HG03378 (cell line): ENCODE data around the gene PRDM5.

Experiments
- ATAC-seq: cut with Tn5 transposase; IDR thresholded peaks from one replicate; pipeline ENCODE4 v1.9.1; 2021; ENCODE audit warnings: mild to moderate bottlenecking, moderate library complexity; ENCODE audit not compliant: unreplicated experiment

PRDM5 gene

DNA sequence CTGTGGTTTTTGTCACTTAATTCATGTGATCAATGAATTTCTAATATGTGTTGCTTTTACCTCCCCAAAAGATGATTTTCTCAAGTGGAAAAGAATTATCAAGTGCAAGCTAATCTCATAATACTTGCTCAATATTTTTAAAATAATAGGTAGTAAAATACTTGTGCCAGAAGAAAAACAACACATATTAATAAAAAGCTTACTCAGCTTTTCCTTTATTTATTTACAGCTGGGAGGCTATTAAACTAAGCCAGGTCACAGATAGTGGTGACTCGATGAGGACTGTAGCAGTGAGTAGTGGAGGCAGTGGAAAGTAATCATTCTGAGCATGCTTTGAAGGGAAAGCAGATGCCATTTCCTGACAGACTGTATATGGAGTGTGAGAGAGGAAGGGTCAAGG, 96.1 kb downstream of the PRDM5 start:
- no peak for ATAC-seq

DNA sequence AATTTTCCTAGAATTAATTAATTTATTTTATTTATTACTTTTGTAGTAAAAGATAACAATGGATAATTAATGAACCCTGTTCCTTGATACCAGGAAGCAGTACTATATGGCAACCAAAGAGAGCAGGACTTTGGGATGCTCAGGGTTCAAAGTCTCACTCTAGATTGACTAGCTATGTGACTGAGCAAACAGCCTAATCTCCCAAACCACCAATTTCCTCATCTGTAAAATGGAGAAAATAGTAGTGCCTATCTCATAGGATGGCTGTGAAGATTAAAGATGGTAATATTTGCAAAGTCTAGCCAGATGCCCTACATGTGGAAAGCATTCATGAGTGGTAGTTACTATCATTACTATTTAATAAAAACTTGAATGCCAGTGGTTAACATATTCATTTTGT, 97.6 kb downstream of the PRDM5 start:
- no peak for ATAC-seq

GRCh38 chr4:120821977-120822376, 100.5 kb downstream of the PRDM5 start:
- ATAC-seq: no peak

- no peak for ATAC-seq
Observed at GRCh38 chr4:120821029-120821428, 101.5 kb downstream of the PRDM5 start.

- ATAC-seq: no peak
Observed at GRCh38 chr4:120819805-120820437, 102.6 kb downstream of the PRDM5 start.

GRCh38 chr4:120816296-120816965, 106.1 kb downstream of the PRDM5 start:
- ATAC-seq: no peak

DNA sequence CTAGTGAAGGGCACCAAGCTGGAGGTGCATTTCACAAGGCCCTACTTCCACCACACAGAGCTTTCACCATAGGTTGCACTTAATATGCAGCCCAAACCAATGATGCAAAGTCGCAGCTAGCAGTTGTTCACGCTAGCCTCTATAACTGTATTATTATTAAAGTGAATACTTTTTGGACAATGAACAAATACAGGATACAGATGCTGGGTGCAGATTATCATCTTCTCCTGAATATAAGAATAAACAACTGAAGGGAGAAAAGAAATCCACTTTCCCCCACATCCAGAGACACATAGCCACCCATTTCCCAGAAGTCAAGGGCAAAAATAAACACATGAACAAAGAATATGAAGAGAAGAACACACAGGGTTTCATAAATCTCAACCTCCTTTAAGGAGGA, 107.2 kb downstream of the PRDM5 start:
- no peak for ATAC-seq

GRCh38 chr4:120814886-120815285, 107.6 kb downstream of the PRDM5 start:
- no peak for ATAC-seq

DNA sequence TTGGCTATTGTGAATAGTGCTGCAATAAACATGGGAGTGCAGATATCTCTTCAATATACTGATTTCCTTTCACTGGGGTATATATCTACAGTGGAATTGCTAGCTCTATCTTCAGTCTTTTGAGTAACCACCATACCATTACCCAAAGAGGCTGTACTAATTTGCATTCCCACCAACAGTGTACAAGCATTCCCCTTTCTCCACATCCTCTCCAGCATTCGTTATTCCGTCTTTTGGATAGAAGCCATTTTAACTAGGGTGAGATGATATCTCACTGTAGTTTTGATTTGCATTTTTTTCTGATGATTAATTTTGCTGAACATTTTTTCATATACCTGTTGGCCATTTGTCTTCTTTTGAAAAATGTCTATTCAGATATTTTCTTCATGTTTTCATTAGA, 110.3 kb downstream of the PRDM5 start:
- ATAC-seq: no peak

GRCh38 chr4:120809518-120809917, 113.0 kb downstream of the PRDM5 start:
- ATAC-seq: no peak

GRCh38 chr4:120808475-120809141, 113.9 kb downstream of the PRDM5 start:
- ATAC-seq: no peak

GRCh38 chr4:120801137-120801758, 121.3 kb downstream of the PRDM5 start:
- no peak for ATAC-seq

- ATAC-seq: no peak
Observed at GRCh38 chr4:120798570-120798969, 124.0 kb downstream of the PRDM5 start.

DNA sequence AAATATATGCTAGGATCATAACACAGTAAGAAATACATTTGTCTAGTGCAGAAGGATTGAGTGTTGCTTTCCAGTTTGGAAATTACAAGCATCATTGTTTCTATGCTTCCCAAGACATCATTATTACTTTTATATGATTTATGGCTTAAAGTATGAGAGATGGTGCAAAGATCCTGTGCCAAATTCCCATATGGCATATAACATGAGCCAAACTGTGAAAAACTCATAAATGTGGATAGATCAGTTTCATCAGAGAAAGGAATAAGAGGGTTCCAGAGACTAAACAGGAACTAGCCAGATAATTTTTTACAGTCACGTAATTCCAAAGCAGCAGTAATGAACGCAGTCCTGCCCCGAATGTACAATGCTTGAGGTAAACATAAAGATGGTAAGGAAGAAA, 126.3 kb downstream of the PRDM5 start:
- no peak for ATAC-seq

GRCh38 chr4:120785202-120785601, 137.3 kb downstream of the PRDM5 start:
- ATAC-seq: no peak

- no peak for ATAC-seq
Observed at GRCh38 chr4:120777459-120777858, 145.1 kb downstream of the PRDM5 start.

- ATAC-seq: no peak
Observed at GRCh38 chr4:120775431-120775830, 147.1 kb downstream of the PRDM5 start.

DNA sequence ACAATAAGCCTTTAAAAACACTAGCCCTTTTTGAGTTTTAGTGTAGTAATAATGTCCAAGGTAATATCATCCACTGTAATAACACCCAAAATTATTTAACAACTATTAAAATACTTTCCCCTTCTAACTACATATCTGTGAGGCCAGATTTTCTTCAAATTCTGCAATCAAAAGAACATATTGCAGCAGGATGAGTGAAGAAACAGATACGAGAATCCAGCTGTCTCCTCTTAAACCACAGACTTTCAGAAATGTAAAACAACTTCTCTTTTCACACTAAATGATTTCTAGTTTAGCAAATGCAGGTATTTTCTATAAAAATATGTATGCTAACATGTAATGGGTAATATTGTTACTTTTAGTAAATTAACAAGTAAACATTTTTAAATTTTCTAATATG, 148.9 kb downstream of the PRDM5 start:
- ATAC-seq: no peak

DNA sequence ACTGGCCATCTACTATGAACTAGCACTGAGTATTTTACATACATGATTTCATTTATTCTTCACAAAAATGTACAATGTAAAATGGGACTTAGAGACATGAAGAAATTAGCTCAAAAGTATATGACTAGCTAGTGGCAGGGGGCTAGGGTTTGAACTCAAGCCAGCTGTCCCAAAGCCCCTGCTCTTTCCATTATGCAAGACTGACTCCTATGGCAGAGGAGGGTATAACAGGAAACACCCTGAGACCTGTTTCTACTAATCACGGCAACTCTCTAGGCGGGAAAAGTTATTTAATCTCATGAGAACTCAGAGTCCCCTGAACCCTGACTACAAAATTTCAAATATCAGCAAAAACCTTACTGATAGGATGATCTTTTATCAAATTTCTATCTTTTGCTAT, 150.6 kb downstream of the PRDM5 start:
- no peak for ATAC-seq

DNA sequence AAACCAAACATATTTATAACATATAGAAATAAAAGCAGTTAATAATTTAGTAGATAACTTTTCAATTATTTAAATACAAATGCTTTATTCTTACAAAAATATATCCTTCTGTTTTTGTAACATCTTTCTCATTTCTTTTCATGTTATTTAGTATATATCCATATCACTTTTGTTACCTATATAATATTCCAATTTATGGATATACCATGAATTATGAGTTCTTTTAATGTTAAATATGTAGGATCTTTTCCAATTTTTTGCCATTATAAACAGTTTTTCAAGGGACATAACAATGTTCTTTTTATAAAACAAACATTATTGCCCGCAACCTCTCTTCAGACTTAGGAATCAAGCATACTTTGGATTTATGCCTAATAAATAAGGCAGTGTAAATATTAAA, 151.6 kb downstream of the PRDM5 start:
- ATAC-seq: no peak

DNA sequence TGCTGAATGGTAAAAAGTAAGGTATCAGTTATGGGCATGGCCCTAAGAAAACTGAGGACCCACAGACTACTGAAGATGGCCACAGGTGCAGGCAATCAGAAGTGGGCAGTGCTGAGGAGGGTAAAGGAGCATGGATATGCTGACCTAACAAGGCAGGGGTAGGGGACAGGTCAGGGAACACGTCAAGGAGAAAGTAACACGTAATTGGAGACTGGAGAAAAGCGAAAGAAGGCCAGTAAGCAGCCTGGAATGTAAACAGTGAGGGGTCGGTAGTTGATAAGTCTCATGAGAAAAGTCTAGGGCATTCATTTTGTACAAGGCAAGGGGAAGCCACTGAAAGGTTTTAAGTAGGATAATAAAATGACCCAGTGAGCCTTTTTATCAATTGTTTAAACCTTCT, 153.3 kb downstream of the PRDM5 start:
- no peak for ATAC-seq

DNA sequence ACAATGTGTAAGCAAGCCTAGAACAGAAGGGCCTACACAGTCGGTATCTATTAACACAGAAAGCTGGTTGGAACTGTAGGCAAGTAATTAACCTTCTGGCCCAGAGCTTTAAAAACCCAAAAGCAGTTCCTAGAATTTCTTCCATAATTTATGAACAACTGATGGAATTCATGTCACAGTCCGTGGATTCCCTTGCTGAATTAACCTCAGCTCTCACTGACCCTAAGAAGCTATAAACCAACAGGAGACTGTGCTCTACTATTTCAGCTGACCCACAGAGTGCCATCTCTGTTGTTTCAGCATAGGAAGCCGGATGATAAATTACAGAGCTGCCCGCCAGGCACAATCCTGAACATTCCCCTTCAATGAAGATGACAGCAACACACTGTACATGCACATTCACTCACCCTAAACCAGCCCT, 157.3 kb downstream of the PRDM5 start:
- ATAC-seq: no peak
